MM.1S (cell line): ENCODE data around the gene VGLL4.

ENCODE experiments used
- EZH2 ChIP-seq: fragments of 300-600 bp; sonication (generic); optimal IDR thresholded peaks from 2 replicates; pipeline ENCODE3; 2017; ENCODE audit warnings: low read depth, mild to moderate bottlenecking, antibody characterized with exemption, low read length, mixed read lengths
- EZH2phosphoT487 ChIP-seq: fragments of 300-600 bp; sonication (generic); IDR thresholded peaks from 2 replicates; pipeline ENCODE4 v1.6.1; 2018; ENCODE audit warnings: antibody characterized with exemption, low read length
- TF ChIP-seq, protein P1 (sequence below): fragments of 300-600 bp; sonication (generic); IDR thresholded peaks from 2 replicates; pipeline ENCODE4 v1.5.1; 2016; ENCODE audit warnings: antibody characterized with exemption, low read length, mixed read lengths

DNA sequence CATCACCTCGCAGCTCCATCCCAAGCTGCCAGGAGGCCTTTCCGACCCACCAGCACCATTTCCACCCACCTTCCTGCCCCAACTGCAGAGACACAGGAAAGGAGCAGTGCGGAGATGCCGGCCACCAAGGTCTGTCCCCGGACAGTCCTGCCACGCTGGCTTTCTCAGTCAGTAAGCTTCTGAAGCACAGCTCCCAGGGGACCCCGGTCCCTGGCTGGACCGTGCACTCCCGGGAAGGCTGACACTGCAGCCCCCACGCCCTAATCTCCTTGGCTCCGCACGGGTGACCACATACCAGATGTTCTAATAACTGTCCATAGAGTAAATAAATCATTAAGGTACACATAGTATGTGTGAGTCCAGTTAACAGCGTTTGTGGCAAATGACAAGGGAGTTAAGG lies 73.5 kb downstream of the VGLL4 start:
- TF ChIP-seq EZH2phosphoT487 (no peak), EZH2 (no peak)
- TF ChIP-seq, protein P1, sequence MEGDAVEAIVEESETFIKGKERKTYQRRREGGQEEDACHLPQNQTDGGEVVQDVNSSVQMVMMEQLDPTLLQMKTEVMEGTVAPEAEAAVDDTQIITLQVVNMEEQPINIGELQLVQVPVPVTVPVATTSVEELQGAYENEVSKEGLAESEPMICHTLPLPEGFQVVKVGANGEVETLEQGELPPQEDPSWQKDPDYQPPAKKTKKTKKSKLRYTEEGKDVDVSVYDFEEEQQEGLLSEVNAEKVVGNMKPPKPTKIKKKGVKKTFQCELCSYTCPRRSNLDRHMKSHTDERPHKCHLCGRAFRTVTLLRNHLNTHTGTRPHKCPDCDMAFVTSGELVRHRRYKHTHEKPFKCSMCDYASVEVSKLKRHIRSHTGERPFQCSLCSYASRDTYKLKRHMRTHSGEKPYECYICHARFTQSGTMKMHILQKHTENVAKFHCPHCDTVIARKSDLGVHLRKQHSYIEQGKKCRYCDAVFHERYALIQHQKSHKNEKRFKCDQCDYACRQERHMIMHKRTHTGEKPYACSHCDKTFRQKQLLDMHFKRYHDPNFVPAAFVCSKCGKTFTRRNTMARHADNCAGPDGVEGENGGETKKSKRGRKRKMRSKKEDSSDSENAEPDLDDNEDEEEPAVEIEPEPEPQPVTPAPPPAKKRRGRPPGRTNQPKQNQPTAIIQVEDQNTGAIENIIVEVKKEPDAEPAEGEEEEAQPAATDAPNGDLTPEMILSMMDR = no peak
